Measurements from ENCODE around the gene CAP2.

DNA sequence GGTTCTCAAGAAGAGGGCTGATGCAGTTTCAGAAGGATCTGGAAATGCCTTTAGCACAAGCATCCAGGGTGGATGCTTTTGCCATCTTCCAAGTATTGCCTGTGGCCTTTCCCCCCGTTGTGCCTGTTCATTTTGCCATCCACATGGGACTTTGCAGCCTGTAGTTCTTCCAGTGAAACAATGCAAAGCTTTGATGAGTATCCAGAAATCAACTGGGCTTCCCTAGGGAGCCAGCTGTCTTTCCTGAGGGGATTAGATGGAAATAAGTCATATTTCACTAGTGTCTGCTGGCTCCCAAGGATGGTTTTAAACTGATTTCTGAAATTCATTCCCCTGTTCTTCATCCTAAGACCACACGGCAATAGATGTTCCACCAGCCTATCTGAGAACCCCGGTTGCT is 63.3 kb downstream of the CAP2 start:
- TF ChIP-seq EZH2 (IDR thresholded peaks at IDR 0.05) (no peak), POLR2AphosphoS5 (IDR thresholded peaks at IDR 0.05; ENCODE audit: borderline replicate concordance, low read depth, low read length) (no peak), FOXP2 (optimal IDR thresholded peaks at IDR 0.05; ENCODE audit: control extremely low read depth, extremely low read length, insufficient read depth) (no peak)

Data from SK-N-MC (cell line).